ENCODE data around the gene ADAMTS2.

The ADAMTS2 gene

GRCh38 chr5:179371681-179372680 lies 26.7 kb upstream of the ADAMTS2 start:
- no peak for DNase-seq

- DNase-seq = no peak
These were observed 25.9 kb upstream of the ADAMTS2 start for GRCh38 chr5:179371121-179371510.

GRCh38 chr5:179370490-179371120 lies 25.3 kb upstream of the ADAMTS2 start:
- no peak for DNase-seq

- DNase-seq = no peak
These were observed 24.2 kb upstream of the ADAMTS2 start for GRCh38 chr5:179369530-179369884.

GRCh38 chr5:179368806-179369529 lies 23.7 kb upstream of the ADAMTS2 start:
- DNase-seq = no peak

- DNase-seq = no peak
These were observed 23.0 kb upstream of the ADAMTS2 start for GRCh38 chr5:179368126-179368805.

GRCh38 chr5:179367491-179367890 lies 22.2 kb upstream of the ADAMTS2 start:
- no peak for DNase-seq

- DNase-seq = no peak
These were observed 17.1 kb upstream of the ADAMTS2 start for GRCh38 chr5:179362355-179362754.

- no peak for DNase-seq
These were observed 15.9 kb upstream of the ADAMTS2 start for GRCh38 chr5:179361037-179361603.

GRCh38 chr5:179357031-179357430 lies 11.8 kb upstream of the ADAMTS2 start:
- DNase-seq = no peak

- DNase-seq = no peak
These were observed 11.0 kb upstream of the ADAMTS2 start for GRCh38 chr5:179355976-179356974.

- DNase-seq = no peak
These were observed 9.1 kb upstream of the ADAMTS2 start for GRCh38 chr5:179354305-179354882.

GRCh38 chr5:179348843-179349242 lies 3.6 kb upstream of the ADAMTS2 start:
- no peak for DNase-seq

GRCh38 chr5:179348011-179348530 lies 2.8 kb upstream of the ADAMTS2 start:
- no peak for DNase-seq

GRCh38 chr5:179347581-179347980 lies 2.3 kb upstream of the ADAMTS2 start:
- DNase-seq = no peak

- no peak for DNase-seq
These were observed 1.6 kb upstream of the ADAMTS2 start for GRCh38 chr5:179346875-179347274.

- DNase-seq = no peak
These were observed 1.1 kb upstream of the ADAMTS2 start for GRCh38 chr5:179346401-179346800.

GRCh38 chr5:179345183-179345432 lies 153 bp downstream of the ADAMTS2 start:
- DNase-seq = no peak

- no peak for DNase-seq
These were observed 654 bp downstream of the ADAMTS2 start for GRCh38 chr5:179344431-179345182.
